Measurements from ENCODE around the gene HLCS.

Gene HLCS

DNA sequence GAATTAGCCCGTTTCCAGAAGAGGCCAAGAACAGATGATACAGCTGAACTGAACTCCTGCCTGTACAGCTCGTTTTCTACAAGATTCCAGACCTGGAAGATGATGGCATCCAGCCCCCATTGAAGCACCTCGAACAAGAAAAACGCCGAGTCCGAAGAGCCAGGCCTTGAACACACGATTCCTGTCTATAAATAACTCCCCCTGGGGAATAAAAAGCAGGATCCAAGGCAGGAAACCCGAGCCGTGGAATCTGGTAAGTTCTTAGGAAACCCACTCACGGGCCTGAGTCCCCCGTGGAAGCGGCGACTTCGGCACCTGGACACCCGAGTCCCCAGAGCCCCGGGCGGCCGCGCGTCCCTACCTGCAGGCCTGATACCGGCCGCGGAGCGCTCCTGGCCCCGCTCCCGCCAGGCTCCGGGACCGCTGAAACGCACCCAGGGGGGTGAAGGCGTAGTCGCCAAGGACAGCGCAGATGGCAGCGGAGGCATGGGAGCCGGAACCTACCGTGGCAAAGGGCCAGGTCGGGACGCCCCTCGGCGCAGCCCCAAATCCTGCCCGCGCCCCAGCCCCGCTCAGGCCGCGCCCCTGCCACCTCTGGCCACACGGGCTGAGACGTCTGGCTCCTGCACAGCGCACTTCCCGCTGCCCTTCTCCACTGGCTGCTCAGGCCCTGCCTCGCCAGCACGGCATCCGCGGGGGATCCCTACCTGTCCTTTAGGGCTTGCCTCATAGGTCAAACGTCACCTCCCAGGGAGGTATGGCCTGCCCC lies 14.0 kb upstream of the HLCS start (continued):
- TF ChIP-seq ZNF529 (tag by site-specific recombination; IDR thresholded peaks at IDR 0.05; ENCODE audit: insufficient replicate concordance) = no peak
- peak; percentile 83 for TF ChIP-seq KLF1 (tag by site-specific recombination; IDR thresholded peaks at IDR 0.05)
- no peak for TF ChIP-seq ZNF132 (tag by site-specific recombination; IDR thresholded peaks at IDR 0.05; ENCODE audit: borderline replicate concordance)
- 0 out of 2 replicates have a peak, but pooled peaks have one; percentile 49 for TF ChIP-seq IKZF3 (tag by site-specific recombination; IDR thresholded peaks at IDR 0.05)
- TF ChIP-seq, protein P1, sequence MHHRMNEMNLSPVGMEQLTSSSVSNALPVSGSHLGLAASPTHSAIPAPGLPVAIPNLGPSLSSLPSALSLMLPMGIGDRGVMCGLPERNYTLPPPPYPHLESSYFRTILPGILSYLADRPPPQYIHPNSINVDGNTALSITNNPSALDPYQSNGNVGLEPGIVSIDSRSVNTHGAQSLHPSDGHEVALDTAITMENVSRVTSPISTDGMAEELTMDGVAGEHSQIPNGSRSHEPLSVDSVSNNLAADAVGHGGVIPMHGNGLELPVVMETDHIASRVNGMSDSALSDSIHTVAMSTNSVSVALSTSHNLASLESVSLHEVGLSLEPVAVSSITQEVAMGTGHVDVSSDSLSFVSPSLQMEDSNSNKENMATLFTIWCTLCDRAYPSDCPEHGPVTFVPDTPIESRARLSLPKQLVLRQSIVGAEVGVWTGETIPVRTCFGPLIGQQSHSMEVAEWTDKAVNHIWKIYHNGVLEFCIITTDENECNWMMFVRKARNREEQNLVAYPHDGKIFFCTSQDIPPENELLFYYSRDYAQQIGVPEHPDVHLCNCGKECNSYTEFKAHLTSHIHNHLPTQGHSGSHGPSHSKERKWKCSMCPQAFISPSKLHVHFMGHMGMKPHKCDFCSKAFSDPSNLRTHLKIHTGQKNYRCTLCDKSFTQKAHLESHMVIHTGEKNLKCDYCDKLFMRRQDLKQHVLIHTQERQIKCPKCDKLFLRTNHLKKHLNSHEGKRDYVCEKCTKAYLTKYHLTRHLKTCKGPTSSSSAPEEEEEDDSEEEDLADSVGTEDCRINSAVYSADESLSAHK (tag by site-specific recombination; IDR thresholded peaks at IDR 0.05) = no peak
- TF ChIP-seq GLI4 (tag by site-specific recombination; IDR thresholded peaks at IDR 0.05) = no peak
- TF ChIP-seq, protein P2, sequence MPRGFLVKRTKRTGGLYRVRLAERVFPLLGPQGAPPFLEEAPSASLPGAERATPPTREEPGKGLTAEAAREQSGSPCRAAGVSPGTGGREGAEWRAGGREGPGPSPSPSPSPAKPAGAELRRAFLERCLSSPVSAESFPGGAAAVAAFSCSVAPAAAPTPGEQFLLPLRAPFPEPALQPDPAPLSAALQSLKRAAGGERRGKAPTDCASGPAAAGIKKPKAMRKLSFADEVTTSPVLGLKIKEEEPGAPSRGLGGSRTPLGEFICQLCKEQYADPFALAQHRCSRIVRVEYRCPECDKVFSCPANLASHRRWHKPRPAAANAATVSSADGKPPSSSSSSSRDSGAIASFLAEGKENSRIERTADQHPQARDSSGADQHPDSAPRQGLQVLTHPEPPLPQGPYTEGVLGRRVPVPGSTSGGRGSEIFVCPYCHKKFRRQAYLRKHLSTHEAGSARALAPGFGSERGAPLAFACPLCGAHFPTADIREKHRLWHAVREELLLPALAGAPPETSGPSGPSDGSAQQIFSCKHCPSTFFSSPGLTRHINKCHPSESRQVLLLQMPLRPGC (tag by site-specific recombination; IDR thresholded peaks at IDR 0.05) = no peak
- TF ChIP-seq ZNF23 (tag by site-specific recombination; IDR thresholded peaks at IDR 0.05; ENCODE audit: borderline replicate concordance) = no peak
- TF ChIP-seq ZFHX2 (tag by site-specific recombination; conservative IDR thresholded peaks at IDR 0.05) = peak; percentile 72
- peak; percentile 82; the same call in 1 of the 2 replicates for TF ChIP-seq ZNF423 (tag by site-specific recombination; IDR thresholded peaks at IDR 0.05)
- TF ChIP-seq ZBTB1 (tag by site-specific recombination; IDR thresholded peaks at IDR 0.05) = no peak
- no peak for TF ChIP-seq ZNF549 (tag by site-specific recombination; IDR thresholded peaks at IDR 0.05)
- TF ChIP-seq ZNF670 (tag by site-specific recombination; IDR thresholded peaks at IDR 0.05; ENCODE audit: low read depth) = no peak
- no peak for TF ChIP-seq RBAK (tag by site-specific recombination; IDR thresholded peaks at IDR 0.05)
- peak; percentile 46; the same call in 1 of the 2 replicates for TF ChIP-seq KLF7 (tag by site-specific recombination; IDR thresholded peaks at IDR 0.05; ENCODE audit: borderline replicate concordance)
- no peak for TF ChIP-seq TRIM28 (IDR thresholded peaks at IDR 0.05; ENCODE audit: borderline replicate concordance, low read length)
- no peak for TF ChIP-seq ZNF311 (tag by site-specific recombination; IDR thresholded peaks at IDR 0.05; ENCODE audit: borderline replicate concordance)
- no peak for TF ChIP-seq ZNF404 (tag by site-specific recombination; IDR thresholded peaks at IDR 0.05)
- no peak for TF ChIP-seq ZNF654 (tag by site-specific recombination; IDR thresholded peaks at IDR 0.05; ENCODE audit: low read depth)
- TF ChIP-seq ZNF221 (tag by site-specific recombination; IDR thresholded peaks at IDR 0.05; ENCODE audit: borderline replicate concordance) = no peak
- no peak for TF ChIP-seq YY2 (tag by site-specific recombination; IDR thresholded peaks at IDR 0.05)
- TF ChIP-seq, protein P3, sequence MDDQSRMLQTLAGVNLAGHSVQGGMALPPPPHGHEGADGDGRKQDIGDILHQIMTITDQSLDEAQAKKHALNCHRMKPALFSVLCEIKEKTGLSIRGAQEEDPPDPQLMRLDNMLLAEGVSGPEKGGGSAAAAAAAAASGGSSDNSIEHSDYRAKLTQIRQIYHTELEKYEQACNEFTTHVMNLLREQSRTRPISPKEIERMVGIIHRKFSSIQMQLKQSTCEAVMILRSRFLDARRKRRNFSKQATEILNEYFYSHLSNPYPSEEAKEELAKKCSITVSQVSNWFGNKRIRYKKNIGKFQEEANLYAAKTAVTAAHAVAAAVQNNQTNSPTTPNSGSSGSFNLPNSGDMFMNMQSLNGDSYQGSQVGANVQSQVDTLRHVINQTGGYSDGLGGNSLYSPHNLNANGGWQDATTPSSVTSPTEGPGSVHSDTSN (CRISPR knock-in tag; IDR thresholded peaks at IDR 0.05) = no peak
- TF ChIP-seq, protein P4, sequence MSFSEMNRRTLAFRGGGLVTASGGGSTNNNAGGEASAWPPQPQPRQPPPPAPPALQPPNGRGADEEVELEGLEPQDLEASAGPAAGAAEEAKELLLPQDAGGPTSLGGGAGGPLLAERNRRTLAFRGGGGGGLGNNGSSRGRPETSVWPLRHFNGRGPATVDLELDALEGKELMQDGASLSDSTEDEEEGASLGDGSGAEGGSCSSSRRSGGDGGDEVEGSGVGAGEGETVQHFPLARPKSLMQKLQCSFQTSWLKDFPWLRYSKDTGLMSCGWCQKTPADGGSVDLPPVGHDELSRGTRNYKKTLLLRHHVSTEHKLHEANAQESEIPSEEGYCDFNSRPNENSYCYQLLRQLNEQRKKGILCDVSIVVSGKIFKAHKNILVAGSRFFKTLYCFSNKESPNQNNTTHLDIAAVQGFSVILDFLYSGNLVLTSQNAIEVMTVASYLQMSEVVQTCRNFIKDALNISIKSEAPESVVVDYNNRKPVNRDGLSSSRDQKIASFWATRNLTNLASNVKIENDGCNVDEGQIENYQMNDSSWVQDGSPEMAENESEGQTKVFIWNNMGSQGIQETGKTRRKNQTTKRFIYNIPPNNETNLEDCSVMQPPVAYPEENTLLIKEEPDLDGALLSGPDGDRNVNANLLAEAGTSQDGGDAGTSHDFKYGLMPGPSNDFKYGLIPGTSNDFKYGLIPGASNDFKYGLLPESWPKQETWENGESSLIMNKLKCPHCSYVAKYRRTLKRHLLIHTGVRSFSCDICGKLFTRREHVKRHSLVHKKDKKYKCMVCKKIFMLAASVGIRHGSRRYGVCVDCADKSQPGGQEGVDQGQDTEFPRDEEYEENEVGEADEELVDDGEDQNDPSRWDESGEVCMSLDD (tag by site-specific recombination; IDR thresholded peaks at IDR 0.05) = peak; percentile 90
- no peak for TF ChIP-seq ZNF175 (tag by site-specific recombination; IDR thresholded peaks at IDR 0.05)
- TF ChIP-seq ZFP69B (tag by site-specific recombination; IDR thresholded peaks at IDR 0.05) = peak; percentile 82
- TF ChIP-seq, protein P5, sequence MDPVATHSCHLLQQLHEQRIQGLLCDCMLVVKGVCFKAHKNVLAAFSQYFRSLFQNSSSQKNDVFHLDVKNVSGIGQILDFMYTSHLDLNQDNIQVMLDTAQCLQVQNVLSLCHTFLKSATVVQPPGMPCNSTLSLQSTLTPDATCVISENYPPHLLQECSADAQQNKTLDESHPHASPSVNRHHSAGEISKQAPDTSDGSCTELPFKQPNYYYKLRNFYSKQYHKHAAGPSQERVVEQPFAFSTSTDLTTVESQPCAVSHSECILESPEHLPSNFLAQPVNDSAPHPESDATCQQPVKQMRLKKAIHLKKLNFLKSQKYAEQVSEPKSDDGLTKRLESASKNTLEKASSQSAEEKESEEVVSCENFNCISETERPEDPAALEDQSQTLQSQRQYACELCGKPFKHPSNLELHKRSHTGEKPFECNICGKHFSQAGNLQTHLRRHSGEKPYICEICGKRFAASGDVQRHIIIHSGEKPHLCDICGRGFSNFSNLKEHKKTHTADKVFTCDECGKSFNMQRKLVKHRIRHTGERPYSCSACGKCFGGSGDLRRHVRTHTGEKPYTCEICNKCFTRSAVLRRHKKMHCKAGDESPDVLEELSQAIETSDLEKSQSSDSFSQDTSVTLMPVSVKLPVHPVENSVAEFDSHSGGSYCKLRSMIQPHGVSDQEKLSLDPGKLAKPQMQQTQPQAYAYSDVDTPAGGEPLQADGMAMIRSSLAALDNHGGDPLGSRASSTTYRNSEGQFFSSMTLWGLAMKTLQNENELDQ (tag by site-specific recombination; IDR thresholded peaks at IDR 0.05; ENCODE audit: low read depth) = no peak
- TF ChIP-seq ZSCAN23 (tag by site-specific recombination; IDR thresholded peaks at IDR 0.05) = peak; percentile 13; the same call in 1 of the 2 replicates
- no peak for TF ChIP-seq GFI1B (tag by site-specific recombination; IDR thresholded peaks at IDR 0.05)
- TF ChIP-seq HOXA7 (CRISPR knock-in tag; IDR thresholded peaks at IDR 0.05; ENCODE audit: borderline replicate concordance) = no peak
